Thymus (tissue), 11 donors: ENCODE measurements around the gene TRAF3IP3. TPM values are rescaled to one million over a fixed set of nuclear protein-coding genes. Genes with fewer than 3 reads are reported as not detected.

Source experiments
- DNase-seq, 9 donors: peaks; one replicate each; pipeline ENCODE4 v3.0.0-alpha.2; 2013; ENCODE audit warnings: low spot score in 9 of 9, low read depth in 6 of 9, missing footprints in 1 of 9
- H3K27ac ChIP-seq, 2 donors: one replicate each; pipeline ENCODE4 v1.5.1; 2013; ENCODE audit warnings: control low read depth in 1 of 2, low read depth in 1 of 2, low read length in 1 of 2, mild to moderate bottlenecking in 1 of 2, moderate library complexity in 1 of 2
- H3K27me3 ChIP-seq, 2 donors: one replicate each; pipeline ENCODE4 v1.5.1; 2013; ENCODE audit warnings: low read length in 1 of 2; ENCODE audit not compliant: control insufficient read depth in 2 of 2, insufficient read depth in 1 of 2
- H3K36me3 ChIP-seq, 2 donors: one replicate each; pipeline ENCODE4 v1.5.1; 2013; ENCODE audit warnings: low read length in 1 of 2, mild to moderate bottlenecking in 1 of 2, moderate library complexity in 1 of 2; ENCODE audit not compliant: control insufficient read depth in 2 of 2, insufficient read depth in 2 of 2
- H3K4me1 ChIP-seq, 2 donors: one replicate each; pipeline ENCODE4 v1.5.1; 2013; ENCODE audit warnings: low read length in 2 of 2; ENCODE audit not compliant: control insufficient read depth in 2 of 2, insufficient read depth in 2 of 2
- H3K4me3 ChIP-seq, 2 donors: one replicate each; pipeline ENCODE4 v1.5.1; 2013; ENCODE audit warnings: low read length in 2 of 2, control low read depth in 1 of 2, mild to moderate bottlenecking in 1 of 2
- H3K9me3 ChIP-seq, 2 donors: one replicate each; pipeline ENCODE4 v1.5.1; 2013; ENCODE audit warnings: low read length in 1 of 2, mild to moderate bottlenecking in 1 of 2; ENCODE audit not compliant: control insufficient read depth in 2 of 2, insufficient read depth in 1 of 2
- WGBS: extraction: QIAGEN DNeasy Blood & Tissue Kit; methylation state at CpG from one replicate; pipeline ENCODE4 v1.1.7; 2013; 5-methylcytosine and 5-hydroxymethylcytosine counted together
- polyA plus RNA-seq: library from polyadenylated mRNA; stranded (reverse); fragments of 200-250 nt; gene quantifications from one replicate; pipeline ENCODE4 v1.2.3, GENCODE V29; 2013
- total RNA-seq: library from RNA; stranded (reverse); fragments of 120-200 nt; gene quantifications from one replicate; pipeline ENCODE4 v1.2.4, GENCODE V29; 2013
- donor health status: healthy.

The TRAF3IP3 gene
- total and polyA plus RNA-seq, 2 donors = 142 to 241 TPM

DNA sequence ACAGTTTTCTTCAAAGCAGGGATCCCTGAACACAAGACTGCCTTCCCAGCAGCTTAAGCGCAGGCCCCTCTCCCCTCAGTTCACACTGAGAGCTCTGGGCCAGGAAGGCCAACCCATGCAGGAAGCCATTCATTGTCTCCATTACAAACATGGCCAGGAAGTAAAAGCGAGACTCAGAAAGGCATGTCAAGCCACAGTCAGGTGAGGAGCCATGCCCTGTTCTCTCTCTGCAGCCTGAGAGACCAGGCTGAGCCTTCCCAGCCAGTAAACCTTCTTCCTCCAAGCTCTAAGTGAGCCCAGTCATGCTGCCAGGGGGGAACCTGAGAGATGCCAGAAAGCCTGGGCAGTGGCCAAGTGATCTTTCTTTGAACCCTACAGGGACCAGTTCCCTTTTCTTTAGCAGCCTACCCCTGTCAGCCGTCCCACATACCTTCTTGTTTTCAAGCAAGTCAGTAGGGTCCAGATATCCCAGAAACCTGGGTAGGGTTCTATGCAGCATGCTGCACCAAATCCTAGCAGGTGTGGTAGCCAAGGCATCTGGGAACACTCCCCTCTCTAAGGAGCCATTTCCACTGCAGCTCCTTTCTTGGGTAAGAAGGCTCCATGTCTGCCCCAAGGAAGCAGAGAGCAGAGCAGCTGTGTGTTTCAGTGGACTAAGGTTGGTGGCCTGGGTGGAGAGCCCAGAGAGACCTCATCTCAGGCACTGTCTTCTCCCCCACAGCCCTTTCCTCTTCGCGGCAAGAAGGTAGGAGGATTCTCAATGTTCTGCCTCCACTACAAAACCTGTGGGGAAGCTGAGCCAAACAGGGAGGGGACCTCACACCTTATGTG lies 977 bp downstream of the TRAF3IP3 start:
- Histone ChIP-seq H3K27me3 (no peaks in the 10 kb centered on the region), H3K4me1 (peaks cover 33 to 51% of the 10 kb centered on the region in 2 donors), H3K27ac (peak overlapping the region; percentile 94 to 97), H3K9me3 (no peaks in the 10 kb centered on the region), H3K36me3 (peaks cover 28 to 33% of the 10 kb centered on the region in 2 donors), H3K4me3 (peak overlapping the region; percentile 61 to 72)
- DNase-seq = peak in 3 of 9 donors; percentile 37 to 73 (median 58)
- WGBS = 7% methylated on average over 5 of the region's 5 CpGs

DNA sequence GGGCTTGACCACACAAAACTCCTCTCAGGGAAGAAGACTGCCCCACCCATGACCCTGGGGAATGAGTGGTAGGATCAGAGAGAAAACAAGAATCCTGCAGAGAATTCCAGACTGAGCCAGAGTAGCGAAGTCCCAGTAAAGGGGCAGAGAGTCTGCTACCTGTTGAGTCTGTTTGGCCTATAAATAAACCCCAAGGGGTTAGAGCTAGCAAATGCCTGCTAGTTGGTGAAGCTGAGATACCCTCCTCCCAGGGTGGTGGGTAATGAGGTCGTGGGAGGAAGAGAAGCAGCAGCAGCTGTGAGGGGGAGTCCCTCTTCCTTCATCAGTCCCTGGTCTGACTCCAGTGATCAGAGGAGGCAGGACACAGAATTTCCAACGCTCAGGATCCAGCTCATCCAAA lies 2.5 kb downstream of the TRAF3IP3 start:
- Histone ChIP-seq H3K36me3 (peaks cover 43 to 49% of the 10 kb centered on the region in 2 donors), H3K27me3 (no peaks in the 10 kb centered on the region), H3K27ac (peak overlapping the region in 1 of 2 donors; percentile 54), H3K9me3 (no peaks in the 10 kb centered on the region), H3K4me3 (peak overlapping the region; percentile 61 to 72), H3K4me1 (peaks cover 33 to 45% of the 10 kb centered on the region in 2 donors)
- peak in 2 of 9 donors; percentile 35 to 54 for DNase-seq
- 41% methylated on average over 3 of the region's 3 CpGs for WGBS

DNA sequence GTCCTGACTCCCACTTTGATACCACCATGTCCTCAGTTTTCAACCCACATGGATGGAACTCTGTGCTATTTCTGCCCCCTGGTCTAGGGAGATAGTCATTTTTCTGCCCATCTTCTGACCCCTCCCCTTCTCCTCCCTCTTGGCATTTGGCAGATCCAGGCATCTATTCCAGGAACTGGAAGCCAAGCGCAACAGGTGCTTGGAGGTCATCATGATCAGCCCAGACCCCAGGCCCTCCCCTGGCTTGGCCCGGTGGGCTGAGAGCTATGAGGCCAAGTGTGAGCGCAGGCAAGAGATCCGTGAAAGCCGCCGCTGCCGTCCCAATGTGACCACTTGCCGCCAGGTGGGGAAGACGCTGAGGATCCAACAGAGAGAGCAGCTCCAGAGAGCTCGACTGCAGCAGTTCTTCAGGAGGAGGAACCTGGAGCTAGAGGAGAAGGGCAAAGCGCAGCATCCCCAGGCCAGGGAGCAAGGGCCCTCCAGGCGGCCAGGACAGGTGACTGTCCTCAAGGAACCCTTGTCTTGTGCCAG lies 4.0 kb downstream of the TRAF3IP3 start:
- Histone ChIP-seq H3K27ac (no peak overlapping the region), H3K27me3 (no peaks in the 10 kb centered on the region), H3K9me3 (no peaks in the 10 kb centered on the region), H3K36me3 (peaks cover 55 to 61% of the 10 kb centered on the region in 2 donors), H3K4me1 (peaks cover 33 to 43% of the 10 kb centered on the region in 2 donors), H3K4me3 (no peak overlapping the region)
- no peak for DNase-seq
- 99% methylated on average over 12 of the region's 12 CpGs for WGBS

DNA sequence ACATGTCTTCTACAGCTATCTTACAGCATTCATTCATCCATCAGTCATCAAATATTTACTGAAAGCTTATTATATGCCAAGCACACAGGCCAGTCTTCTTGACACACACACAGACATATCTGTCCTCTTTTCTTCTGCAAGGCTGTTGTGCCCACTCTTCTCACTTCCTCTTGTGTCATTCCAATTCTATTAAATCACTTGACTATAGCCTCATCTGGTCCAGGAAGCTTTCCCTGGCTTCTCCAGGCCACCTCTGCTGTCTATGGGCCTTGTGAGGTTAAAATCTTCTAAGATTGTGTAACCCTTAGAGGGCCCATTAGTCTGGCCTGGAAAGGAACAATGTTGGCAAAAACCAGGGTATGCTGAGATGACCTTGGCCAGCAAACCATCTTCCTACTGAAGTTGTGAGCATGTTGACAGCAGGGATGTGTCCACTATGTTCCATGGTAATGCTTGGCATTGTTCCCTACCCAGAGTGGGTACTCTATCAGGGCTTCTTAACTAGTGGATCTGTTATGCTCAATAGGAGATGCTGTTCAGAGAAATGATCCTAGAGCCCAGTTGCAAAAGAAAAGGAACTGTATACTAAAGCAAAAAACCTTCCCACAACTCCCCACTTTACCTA lies 5.3 kb downstream of the TRAF3IP3 start:
- Histone ChIP-seq H3K9me3 (no peaks in the 10 kb centered on the region), H3K36me3 (peaks cover 63 to 72% of the 10 kb centered on the region in 2 donors), H3K4me1 (peaks cover 26 to 37% of the 10 kb centered on the region in 2 donors), H3K27me3 (no peaks in the 10 kb centered on the region), H3K4me3 (no peak overlapping the region), H3K27ac (no peak overlapping the region)
- no peak for DNase-seq

DNA sequence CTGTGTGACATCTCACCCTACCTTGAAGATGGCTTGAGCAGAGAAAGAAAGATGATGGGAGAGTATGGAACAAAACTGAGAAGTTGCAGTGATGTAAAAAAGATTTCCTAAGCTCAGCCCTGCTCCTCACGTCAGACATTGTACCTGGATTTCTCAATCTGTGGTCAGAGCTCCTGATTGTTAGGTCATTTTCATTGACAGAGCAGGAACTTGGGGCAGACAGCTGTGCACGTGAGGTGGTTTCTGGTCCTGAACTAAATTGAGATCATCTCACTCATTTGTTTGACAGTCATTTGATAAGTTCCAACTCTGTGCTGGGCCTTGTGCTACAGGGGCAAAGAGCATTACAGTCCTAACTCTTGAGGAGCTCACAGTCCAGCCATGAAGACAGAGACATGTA lies 10.2 kb downstream of the TRAF3IP3 start:
- H3K9me3 ChIP-seq = no peaks in the 10 kb centered on the region
- H3K27ac ChIP-seq = peak overlapping the region in 1 of 2 donors; percentile 6
- DNase-seq = no peak
- peaks cover 26 to 47% of the 10 kb centered on the region in 2 donors for H3K4me1 ChIP-seq
- WGBS = 85% methylated on average over 2 of the region's 2 CpGs
- no peak overlapping the region for H3K4me3 ChIP-seq
- H3K36me3 ChIP-seq = peaks cover 50 to 59% of the 10 kb centered on the region in 2 donors
- H3K27me3 ChIP-seq = no peaks in the 10 kb centered on the region

DNA sequence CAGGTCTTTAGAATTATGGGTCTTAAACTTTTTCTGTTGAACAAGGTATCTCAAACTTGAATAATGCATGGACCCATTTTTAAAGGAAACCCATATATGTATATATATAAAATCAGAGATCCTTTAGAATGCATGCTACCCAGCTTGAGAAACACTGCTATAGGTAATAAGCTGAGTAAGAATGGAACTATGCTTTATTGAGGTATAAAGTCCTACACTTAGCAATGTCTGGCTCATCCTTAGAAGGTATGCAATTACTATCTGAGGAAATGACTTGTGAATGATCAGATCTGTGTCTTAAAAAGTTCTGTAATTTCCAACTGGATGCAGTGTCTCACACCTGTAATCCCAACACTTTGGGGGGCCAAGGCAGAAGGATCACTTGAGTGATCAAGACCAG lies 11.2 kb downstream of the TRAF3IP3 start:
- peaks cover 31 to 56% of the 10 kb centered on the region in 2 donors for H3K4me1 ChIP-seq
- no peak for DNase-seq
- H3K27ac ChIP-seq = peak overlapping the region; percentile 31 to 96
- peaks cover 48 to 52% of the 10 kb centered on the region in 2 donors for H3K36me3 ChIP-seq
- H3K27me3 ChIP-seq = no peaks in the 10 kb centered on the region
- peak overlapping the region in 1 of 2 donors; percentile 84 for H3K4me3 ChIP-seq
- no peaks in the 10 kb centered on the region for H3K9me3 ChIP-seq

DNA sequence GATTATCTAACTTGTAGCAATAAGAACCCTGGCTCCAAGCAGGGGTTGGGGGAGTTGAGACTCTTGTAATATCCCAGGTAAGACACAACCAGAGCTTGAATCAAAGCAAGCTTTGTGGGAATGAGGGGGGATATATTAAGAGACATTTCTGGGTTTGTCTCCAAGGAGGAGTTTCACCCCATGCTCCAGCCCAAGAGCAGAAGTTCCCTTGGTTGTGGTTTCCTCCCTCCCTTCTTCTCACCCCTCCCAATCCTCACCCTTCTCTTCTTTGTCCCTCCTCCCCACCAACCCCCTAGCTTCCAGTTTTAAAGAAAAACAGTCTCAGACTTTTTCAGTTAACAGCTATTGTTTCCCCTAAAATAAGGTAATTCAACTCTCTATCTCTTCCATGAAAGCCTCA lies 11.9 kb downstream of the TRAF3IP3 start:
- peak overlapping the region; percentile 93 to 96 for H3K27ac ChIP-seq

DNA sequence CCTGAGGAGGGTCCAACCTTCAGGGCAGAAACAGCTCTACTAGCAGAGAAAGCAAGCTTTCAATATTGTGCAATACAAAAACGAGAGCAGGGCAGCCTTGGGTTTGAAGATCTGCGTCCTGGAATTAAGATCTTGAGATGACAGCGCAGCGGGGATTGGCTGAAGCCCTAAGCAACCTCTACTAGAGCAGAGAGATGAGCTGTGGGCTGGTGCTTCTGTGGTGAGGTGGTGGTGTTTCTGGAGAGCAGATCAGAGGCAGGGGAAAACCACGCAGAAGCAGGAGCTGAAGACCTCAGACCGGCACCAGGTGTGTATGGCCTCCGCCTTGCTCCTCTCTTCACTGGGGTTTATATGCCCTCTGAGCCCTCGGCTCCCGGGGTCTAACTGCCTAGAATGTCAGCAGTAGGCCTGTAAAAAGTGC lies 12.5 kb downstream of the TRAF3IP3 start:
- H3K36me3 ChIP-seq = peaks cover 40 to 47% of the 10 kb centered on the region in 2 donors
- 2% methylated on average over 9 of the region's 9 CpGs for WGBS
- H3K4me1 ChIP-seq = peaks cover 31 to 59% of the 10 kb centered on the region in 2 donors
- peak overlapping the region; percentile 93 to 96 for H3K27ac ChIP-seq
- H3K27me3 ChIP-seq = no peaks in the 10 kb centered on the region
- no peaks in the 10 kb centered on the region for H3K9me3 ChIP-seq
- DNase-seq = peak; percentile 78 to 96 (median 89)
- H3K4me3 ChIP-seq = peak overlapping the region; percentile 61 to 84

More for the DNA sequence above, 11.9 kb downstream of the TRAF3IP3 start:
- peaks cover 42 to 50% of the 10 kb centered on the region in 2 donors for H3K36me3 ChIP-seq
- peak overlapping the region; percentile 61 to 84 for H3K4me3 ChIP-seq
- no peaks in the 10 kb centered on the region for H3K27me3 ChIP-seq
- H3K9me3 ChIP-seq = no peaks in the 10 kb centered on the region
- peak in 2 of 9 donors; percentile 43 to 57 for DNase-seq
- H3K4me1 ChIP-seq = peaks cover 31 to 59% of the 10 kb centered on the region in 2 donors
